GM23338 (cell line): Measurements from ENCODE around the gene GGCT. TPM values are rescaled to one million over a fixed set of nuclear protein-coding genes. Genes with fewer than 3 reads are reported as not detected.

Experiments
- ATAC-seq: fragments of 200-7000 bp; cut with Tn5 transposase; 3 replicates; pipeline ENCODE4 v1.9.1; 2020
- DNase-seq: peaks from one replicate; pipeline ENCODE4 v3.0.0-alpha.2; 2015; ENCODE audit warnings: low spot score
- H2AFZ ChIP-seq: fragments of 200-600 bp; sonication (generic); 2 replicates; pipeline ENCODE4 v1.8.0; 2016; ENCODE audit warnings: antibody characterized with exemption, mild to moderate bottlenecking, moderate library complexity
- H3F3A ChIP-seq: fragments of 200-600 bp; sonication (generic); replicated peaks from 2 replicates; pipeline ENCODE4 v1.8.0; 2017; ENCODE audit warnings: antibody characterized with exemption, mixed run types, low read depth
- H3K27ac ChIP-seq: fragments of 200-600 bp; sonication (generic); 2 replicates; pipeline ENCODE4 v1.6.1; 2016; ENCODE audit warnings: low read depth
- H3K27me3 ChIP-seq: fragments of 200-600 bp; sonication (generic); 2 replicates; pipeline ENCODE4 v1.8.0; 2016; ENCODE audit warnings: mild to moderate bottlenecking, mixed run types, moderate library complexity; ENCODE audit not compliant: insufficient read depth
- H3K36me3 ChIP-seq: fragments of 200-600 bp; sonication (generic); 2 replicates; pipeline ENCODE4 v1.8.0; 2016; ENCODE audit warnings: mild to moderate bottlenecking; ENCODE audit not compliant: insufficient read depth
- H3K4me1 ChIP-seq: fragments of 200-600 bp; sonication (generic); 2 replicates; pipeline ENCODE4 v1.8.0; 2016; ENCODE audit warnings: mild to moderate bottlenecking, moderate library complexity; ENCODE audit not compliant: insufficient read depth
- H3K4me2 ChIP-seq: fragments of 200-600 bp; sonication (generic); 2 replicates; pipeline ENCODE4 v1.7.1; 2017; ENCODE audit warnings: mixed run types
- H3K4me3 ChIP-seq: fragments of 200-600 bp; sonication (generic); 2 replicates; pipeline ENCODE4 v1.6.1; 2016; ENCODE audit warnings: mixed run types
- H3K79me2 ChIP-seq: fragments of 200-600 bp; sonication (generic); replicated peaks from 2 replicates; pipeline ENCODE4 v1.8.0; 2017; ENCODE audit warnings: mild to moderate bottlenecking; ENCODE audit not compliant: insufficient read depth
- H3K9me2 ChIP-seq: fragments of 200-600 bp; sonication (generic); 2 replicates; pipeline ENCODE4 v1.8.0; 2017; ENCODE audit not compliant: insufficient read depth
- H4K20me1 ChIP-seq: fragments of 200-600 bp; sonication (generic); replicated peaks from 2 replicates; pipeline ENCODE4 v1.8.0; 2017; ENCODE audit warnings: mild to moderate bottlenecking; ENCODE audit not compliant: insufficient read depth
- H3K27ac Mint-ChIP-seq: 2 replicates; pipeline ENCODE4 v1.8.0; 2020; ENCODE audit warnings: inconsistent platforms, mild to moderate bottlenecking, moderate library complexity, mixed read lengths
- H3K27me3 Mint-ChIP-seq: 3 replicates; pipeline ENCODE4 v1.8.0; 2022; ENCODE audit warnings: low read depth, mild to moderate bottlenecking, moderate library complexity, mixed read lengths, inconsistent platforms; ENCODE audit not compliant: insufficient read depth, poor library complexity
- H3K36me3 Mint-ChIP-seq: 3 replicates; pipeline ENCODE4 v1.8.0; 2021; ENCODE audit warnings: low read depth, mild to moderate bottlenecking, inconsistent platforms, moderate library complexity, mixed read lengths
- H3K4me1 Mint-ChIP-seq: 3 replicates; pipeline ENCODE4 v1.8.0; 2020; ENCODE audit warnings: mild to moderate bottlenecking, inconsistent platforms, mixed read lengths
- H3K4me3 Mint-ChIP-seq: 3 replicates; pipeline ENCODE4 v1.8.0; 2021; ENCODE audit warnings: moderate library complexity, mild to moderate bottlenecking, inconsistent platforms, mixed read lengths
- H3K9me3 Mint-ChIP-seq: 3 replicates; pipeline ENCODE4 v1.8.0; 2020; ENCODE audit warnings: moderate library complexity, mild to moderate bottlenecking, inconsistent platforms, mixed read lengths
- CREB1 ChIP-seq: fragments of 250-450 bp; sonication (Bioruptor Pico); IDR thresholded peaks from 2 replicates; pipeline ENCODE4 v1.5.0; 2020; ENCODE audit warnings: low read depth, mild to moderate bottlenecking, moderate library complexity
- CTCF ChIP-seq, 2 experiments: fragments of 200-600 bp in 1 of 2; sonication (generic) in 1 of 2; conservative IDR thresholded peaks; 2 replicates each; pipeline versions ENCODE4 v1.5.1 to v1.6.1; 2016 to 2017; ENCODE audit warnings: antibody characterized with exemption in 2 of 2, low read depth in 2 of 2, mild to moderate bottlenecking in 2 of 2, moderate library complexity in 1 of 2
- ETS1 ChIP-seq: IDR thresholded peaks from 2 replicates; pipeline ENCODE4 v1.6.1; 2016; ENCODE audit warnings: antibody characterized with exemption
- EZH2 ChIP-seq: fragments of 200-600 bp; sonication (generic); IDR thresholded peaks from one replicate; pipeline ENCODE4 v1.8.0; 2017; ENCODE audit warnings: antibody characterized with exemption, mild to moderate bottlenecking, low read depth; ENCODE audit not compliant: unreplicated experiment
- EZH2phosphoT487 ChIP-seq: fragments of 200-600 bp; sonication (generic); IDR thresholded peaks from one replicate; pipeline ENCODE4 v1.8.1; 2018; ENCODE audit warnings: antibody characterized with exemption; ENCODE audit not compliant: unreplicated experiment
- JUNB ChIP-seq: IDR thresholded peaks from one replicate; pipeline ENCODE4 v1.6.1; 2016; ENCODE audit warnings: antibody characterized with exemption; ENCODE audit not compliant: unreplicated experiment
- NANOG ChIP-seq: IDR thresholded peaks from 2 replicates; pipeline ENCODE4 v1.6.1; 2016; ENCODE audit warnings: antibody characterized with exemption, borderline replicate concordance
- POLR2AphosphoS5 ChIP-seq: IDR thresholded peaks from 2 replicates; pipeline ENCODE4 v1.6.1; 2016; ENCODE audit warnings: antibody characterized with exemption, low read depth
- REST ChIP-seq: IDR thresholded peaks from one replicate; pipeline ENCODE4 v1.6.1; 2018; ENCODE audit warnings: antibody characterized with exemption; ENCODE audit not compliant: unreplicated experiment
- STAT1 ChIP-seq: IDR thresholded peaks from one replicate; pipeline ENCODE4 v1.6.1; 2016; ENCODE audit warnings: antibody characterized with exemption; ENCODE audit not compliant: unreplicated experiment
- ZNF114 ChIP-seq: fragments of 250-450 bp; sonication (Bioruptor Pico); IDR thresholded peaks from 2 replicates; pipeline ENCODE4 v1.5.0; 2020; ENCODE audit warnings: mild to moderate bottlenecking, moderate library complexity
- ZNF331 ChIP-seq: fragments of 250-450 bp; sonication (Bioruptor Pico); IDR thresholded peaks from 2 replicates; pipeline ENCODE4 v1.5.0; 2020; ENCODE audit warnings: low read depth, mild to moderate bottlenecking, moderate library complexity
- polyA plus RNA-seq: library from polyadenylated mRNA; unstranded; fragments of >200 nt; fragmentation: Nextera tagmentation; extraction: Ambion mirVana; gene quantifications from 2 replicates; pipeline ENCODE4 v1.2.1, GENCODE V29; 2016
- total RNA-seq: library from RNA; depleted of rRNA; stranded (reverse); fragments of >200 nt; shearing (Covaris generic); gene quantifications from 2 replicates; pipeline ENCODE4 v1.2.3, GENCODE V29; 2014
- TF ChIP-seq, protein P1 (sequence below): fragments of 250-450 bp; sonication (Bioruptor Pico); IDR thresholded peaks from 2 replicates; pipeline ENCODE4 v1.5.0; 2020; ENCODE audit warnings: mild to moderate bottlenecking, moderate library complexity

Gene GGCT
- total and polyA plus RNA-seq, 2 experiments from 2014 or later: 104 to 229 TPM

GRCh38 chr7:30553141-30553540, 48.5 kb upstream of the GGCT start (continued):
- TF ChIP-seq, protein P1, sequence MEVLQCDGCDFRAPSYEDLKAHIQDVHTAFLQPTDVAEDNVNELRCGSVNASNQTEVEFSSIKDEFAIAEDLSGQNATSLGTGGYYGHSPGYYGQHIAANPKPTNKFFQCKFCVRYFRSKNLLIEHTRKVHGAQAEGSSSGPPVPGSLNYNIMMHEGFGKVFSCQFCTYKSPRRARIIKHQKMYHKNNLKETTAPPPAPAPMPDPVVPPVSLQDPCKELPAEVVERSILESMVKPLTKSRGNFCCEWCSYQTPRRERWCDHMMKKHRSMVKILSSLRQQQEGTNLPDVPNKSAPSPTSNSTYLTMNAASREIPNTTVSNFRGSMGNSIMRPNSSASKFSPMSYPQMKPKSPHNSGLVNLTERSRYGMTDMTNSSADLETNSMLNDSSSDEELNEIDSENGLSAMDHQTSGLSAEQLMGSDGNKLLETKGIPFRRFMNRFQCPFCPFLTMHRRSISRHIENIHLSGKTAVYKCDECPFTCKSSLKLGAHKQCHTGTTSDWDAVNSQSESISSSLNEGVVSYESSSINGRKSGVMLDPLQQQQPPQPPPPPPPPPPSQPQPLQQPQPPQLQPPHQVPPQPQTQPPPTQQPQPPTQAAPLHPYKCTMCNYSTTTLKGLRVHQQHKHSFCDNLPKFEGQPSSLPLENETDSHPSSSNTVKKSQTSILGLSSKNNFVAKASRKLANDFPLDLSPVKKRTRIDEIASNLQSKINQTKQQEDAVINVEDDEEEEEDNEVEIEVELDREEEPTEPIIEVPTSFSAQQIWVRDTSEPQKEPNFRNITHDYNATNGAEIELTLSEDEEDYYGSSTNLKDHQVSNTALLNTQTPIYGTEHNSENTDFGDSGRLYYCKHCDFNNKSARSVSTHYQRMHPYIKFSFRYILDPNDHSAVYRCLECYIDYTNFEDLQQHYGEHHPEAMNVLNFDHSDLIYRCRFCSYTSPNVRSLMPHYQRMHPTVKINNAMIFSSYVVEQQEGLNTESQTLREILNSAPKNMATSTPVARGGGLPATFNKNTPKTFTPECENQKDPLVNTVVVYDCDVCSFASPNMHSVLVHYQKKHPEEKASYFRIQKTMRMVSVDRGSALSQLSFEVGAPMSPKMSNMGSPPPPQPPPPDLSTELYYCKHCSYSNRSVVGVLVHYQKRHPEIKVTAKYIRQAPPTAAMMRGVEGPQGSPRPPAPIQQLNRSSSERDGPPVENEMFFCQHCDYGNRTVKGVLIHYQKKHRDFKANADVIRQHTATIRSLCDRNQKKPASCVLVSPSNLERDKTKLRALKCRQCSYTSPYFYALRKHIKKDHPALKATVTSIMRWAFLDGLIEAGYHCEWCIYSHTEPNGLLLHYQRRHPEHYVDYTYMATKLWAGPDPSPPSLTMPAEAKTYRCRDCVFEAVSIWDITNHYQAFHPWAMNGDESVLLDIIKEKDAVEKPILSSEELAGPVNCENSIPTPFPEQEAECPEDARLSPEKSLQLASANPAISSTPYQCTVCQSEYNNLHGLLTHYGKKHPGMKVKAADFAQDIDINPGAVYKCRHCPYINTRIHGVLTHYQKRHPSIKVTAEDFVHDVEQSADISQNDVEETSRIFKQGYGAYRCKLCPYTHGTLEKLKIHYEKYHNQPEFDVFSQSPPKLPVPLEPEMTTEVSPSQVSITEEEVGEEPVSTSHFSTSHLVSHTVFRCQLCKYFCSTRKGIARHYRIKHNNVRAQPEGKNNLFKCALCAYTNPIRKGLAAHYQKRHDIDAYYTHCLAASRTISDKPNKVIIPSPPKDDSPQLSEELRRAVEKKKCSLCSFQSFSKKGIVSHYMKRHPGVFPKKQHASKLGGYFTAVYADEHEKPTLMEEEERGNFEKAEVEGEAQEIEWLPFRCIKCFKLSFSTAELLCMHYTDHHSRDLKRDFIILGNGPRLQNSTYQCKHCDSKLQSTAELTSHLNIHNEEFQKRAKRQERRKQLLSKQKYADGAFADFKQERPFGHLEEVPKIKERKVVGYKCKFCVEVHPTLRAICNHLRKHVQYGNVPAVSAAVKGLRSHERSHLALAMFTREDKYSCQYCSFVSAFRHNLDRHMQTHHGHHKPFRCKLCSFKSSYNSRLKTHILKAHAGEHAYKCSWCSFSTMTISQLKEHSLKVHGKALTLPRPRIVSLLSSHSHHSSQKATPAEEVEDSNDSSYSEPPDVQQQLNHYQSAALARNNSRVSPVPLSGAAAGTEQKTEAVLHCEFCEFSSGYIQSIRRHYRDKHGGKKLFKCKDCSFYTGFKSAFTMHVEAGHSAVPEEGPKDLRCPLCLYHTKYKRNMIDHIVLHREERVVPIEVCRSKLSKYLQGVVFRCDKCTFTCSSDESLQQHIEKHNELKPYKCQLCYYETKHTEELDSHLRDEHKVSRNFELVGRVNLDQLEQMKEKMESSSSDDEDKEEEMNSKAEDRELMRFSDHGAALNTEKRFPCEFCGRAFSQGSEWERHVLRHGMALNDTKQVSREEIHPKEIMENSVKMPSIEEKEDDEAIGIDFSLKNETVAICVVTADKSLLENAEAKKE: no peak
- TF ChIP-seq ZNF331 (CRISPR knock-in tag) (no peak), POLR2AphosphoS5 (no peak)

DNA sequence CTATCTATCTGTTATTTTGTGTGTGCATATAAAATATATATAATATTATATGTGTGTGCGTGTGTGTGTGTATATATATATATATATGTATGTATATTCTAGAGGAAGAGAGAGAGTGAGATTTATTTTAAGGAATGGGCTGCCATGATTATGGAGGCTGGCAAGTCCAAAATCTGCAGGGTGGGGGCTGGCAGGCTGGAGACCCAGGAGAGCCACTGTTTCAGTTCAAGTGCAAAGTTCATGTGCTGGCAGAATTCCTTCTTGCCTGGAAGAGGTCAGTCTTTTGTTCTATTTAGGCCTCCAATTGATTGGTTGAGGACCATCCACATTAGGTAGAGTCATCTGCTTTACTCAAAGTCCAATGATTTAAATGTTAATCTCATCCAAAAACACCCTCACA, 47.7 kb upstream of the GGCT start:
- Mint-ChIP-seq H3K27ac (no peak overlapping the region), H3K4me1 (peaks cover 13% of the 10 kb centered on the region), H3K4me3 (no peak overlapping the region), H3K36me3 (peaks cover 2% of the 10 kb centered on the region; the same call in 1 of the 3 replicates), H3K9me3 (no peaks in the 10 kb centered on the region), H3K27me3 (peaks cover 2% of the 10 kb centered on the region)
- DNase-seq (no peak), ATAC-seq (no peak)
- Histone ChIP-seq H3K9me2 (peaks cover 6% of the 10 kb centered on the region; the same call in 1 of the 2 replicates), H3K27ac (no peak overlapping the region), H3K79me2 (no peaks in the 10 kb centered on the region), H3K36me3 (no peaks in the 10 kb centered on the region), H3K4me1 (peaks cover 16% of the 10 kb centered on the region), H3K27me3 (no peaks in the 10 kb centered on the region), H3K4me3 (no peak overlapping the region), H3F3A (no peaks in the 10 kb centered on the region), H2AFZ (no peak overlapping the region), H4K20me1 (no peaks in the 10 kb centered on the region), H3K4me2 (no peak overlapping the region)
- TF ChIP-seq ETS1 (no peak), ZNF331 (CRISPR knock-in tag) (no peak), CREB1 (no peak), NANOG (no peak), EZH2phosphoT487 (no peak), ZNF114 (CRISPR knock-in tag) (no peak), REST (no peak), POLR2AphosphoS5 (no peak), JUNB (no peak), EZH2 (no peak), CTCF (conservative IDR thresholded peaks at IDR 0.05; ENCODE audit: low read depth in 2 of 2) (no peak), STAT1 (no peak)
